Parathyroid adenoma (tissue), 2 donors: ENCODE results near the gene C2CD4D.

Source experiments
- H2AFZ ChIP-seq: fragments of 300-600 bp; sonication (generic); one replicate; pipeline ENCODE4 v1.7.0; 2017; ENCODE audit warnings: antibody characterized with exemption, mild to moderate bottlenecking
- H3K27ac ChIP-seq: fragments of 300-600 bp; sonication (generic); one replicate; pipeline ENCODE4 v1.7.0; 2017
- H3K27me3 ChIP-seq: fragments of 300-600 bp; sonication (generic); one replicate; pipeline ENCODE4 v1.7.0; 2017; ENCODE audit warnings: low read length; ENCODE audit not compliant: control insufficient read depth, insufficient read depth
- H3K36me3 ChIP-seq: fragments of 300-600 bp; sonication (generic); one replicate; pipeline ENCODE4 v1.7.0; 2017; ENCODE audit warnings: low read length; ENCODE audit not compliant: control insufficient read depth, insufficient read depth
- H3K4me1 ChIP-seq: fragments of 300-600 bp; sonication (generic); one replicate; pipeline ENCODE4 v1.7.0; 2017; ENCODE audit warnings: control low read depth
- H3K4me2 ChIP-seq: fragments of 300-600 bp; sonication (generic); one replicate; pipeline ENCODE4 v1.7.0; 2017; ENCODE audit warnings: low read length
- H3K4me3 ChIP-seq: fragments of 300-600 bp; sonication (generic); one replicate; pipeline ENCODE4 v1.7.0; 2017; ENCODE audit warnings: low read depth, low read length
- H3K79me2 ChIP-seq: fragments of 300-600 bp; sonication (generic); one replicate; pipeline ENCODE4 v1.7.0; 2017; ENCODE audit warnings: control low read depth
- H3K9ac ChIP-seq: fragments of 300-600 bp; sonication (generic); one replicate; pipeline ENCODE4 v1.7.0; 2017; ENCODE audit warnings: mild to moderate bottlenecking
- H3K9me3 ChIP-seq: fragments of 300-600 bp; sonication (generic); one replicate; pipeline ENCODE4 v1.7.0; 2017; ENCODE audit warnings: low read length; ENCODE audit not compliant: control insufficient read depth
- CTCF ChIP-seq: fragments of 300-600 bp; sonication (generic); IDR thresholded peaks from one replicate; pipeline ENCODE4 v1.7.0; 2017; ENCODE audit warnings: antibody characterized with exemption, mild to moderate bottlenecking
- donor health status: primary hyperparathyroidism.

C2CD4D gene

GRCh38 chr1:151807766-151808165, 31.9 kb downstream of the C2CD4D start:
- Histone ChIP-seq H3K36me3 (no peaks in the 10 kb centered on the region), H3K79me2 (no peaks in the 10 kb centered on the region), H3K9me3 (no peaks in the 10 kb centered on the region), H3K4me2 (no peak overlapping the region), H3K27me3 (no peaks in the 10 kb centered on the region), H3K9ac (no peak overlapping the region), H3K27ac (no peak overlapping the region), H2AFZ (no peak overlapping the region), H3K4me3 (no peak overlapping the region), H3K4me1 (peaks cover 7% of the 10 kb centered on the region)
- TF ChIP-seq CTCF, result no peak

GRCh38 chr1:151807131-151807530, 32.5 kb downstream of the C2CD4D start:
- no peak overlapping the region for H3K4me2 ChIP-seq
- H3K79me2 ChIP-seq, result no peaks in the 10 kb centered on the region
- peaks cover 7% of the 10 kb centered on the region for H3K4me1 ChIP-seq
- no peak overlapping the region for H2AFZ ChIP-seq
- no peaks in the 10 kb centered on the region for H3K36me3 ChIP-seq
- H3K9ac ChIP-seq, result no peak overlapping the region
- TF ChIP-seq CTCF, result no peak
- no peaks in the 10 kb centered on the region for H3K9me3 ChIP-seq
- H3K4me3 ChIP-seq, result no peak overlapping the region
- no peak overlapping the region for H3K27ac ChIP-seq
- H3K27me3 ChIP-seq, result no peaks in the 10 kb centered on the region

- no peaks in the 10 kb centered on the region for H3K36me3 ChIP-seq
- H3K27me3 ChIP-seq, result no peaks in the 10 kb centered on the region
- H3K4me2 ChIP-seq, result no peak overlapping the region
- no peak overlapping the region for H2AFZ ChIP-seq
- no peaks in the 10 kb centered on the region for H3K79me2 ChIP-seq
- no peak overlapping the region for H3K4me3 ChIP-seq
- H3K27ac ChIP-seq, result no peak overlapping the region
- no peak overlapping the region for H3K9ac ChIP-seq
- H3K4me1 ChIP-seq, result peaks cover 7% of the 10 kb centered on the region
- TF ChIP-seq CTCF, result no peak
- no peaks in the 10 kb centered on the region for H3K9me3 ChIP-seq
These were observed 33.5 kb downstream of the C2CD4D start for GRCh38 chr1:151806170-151806569.

GRCh38 chr1:151805066-151805820, 34.4 kb downstream of the C2CD4D start, which contains the start of gene LINGO4:
Gene LINGO4, minus strand, starts transcription at chr1:151805419. Its CDS starts 2,715 bp downstream, at chr1:151802704.
- no peaks in the 10 kb centered on the region for H3K79me2 ChIP-seq
- peaks cover 7% of the 10 kb centered on the region for H3K4me1 ChIP-seq
- no peak within 1 kb of the TSS for H3K9ac ChIP-seq
- no peak within 1 kb of the TSS for H3K4me3 ChIP-seq
- H3K36me3 ChIP-seq, result no peaks in the 10 kb centered on the region
- H3K4me2 ChIP-seq, result no peak within 1 kb of the TSS
- H3K27me3 ChIP-seq, result no peaks in the 10 kb centered on the region
- no peak within 1 kb of the TSS for H3K27ac ChIP-seq
- no peak for TF ChIP-seq CTCF
- H3K9me3 ChIP-seq, result no peaks in the 10 kb centered on the region
- no peak within 1 kb of the TSS for H2AFZ ChIP-seq

- Histone ChIP-seq H3K36me3 (no peaks in the 10 kb centered on the region), H2AFZ (no peak overlapping the region), H3K4me2 (no peak overlapping the region), H3K4me1 (peaks cover 7% of the 10 kb centered on the region), H3K4me3 (no peak overlapping the region), H3K9ac (no peak overlapping the region), H3K79me2 (no peaks in the 10 kb centered on the region), H3K27me3 (no peaks in the 10 kb centered on the region), H3K9me3 (no peaks in the 10 kb centered on the region), H3K27ac (no peak overlapping the region)
- TF ChIP-seq CTCF, result no peak
These were observed 35.7 kb downstream of the C2CD4D start for GRCh38 chr1:151803915-151804314.
